ENCODE measurements around the gene MRPL12.

DNA sequence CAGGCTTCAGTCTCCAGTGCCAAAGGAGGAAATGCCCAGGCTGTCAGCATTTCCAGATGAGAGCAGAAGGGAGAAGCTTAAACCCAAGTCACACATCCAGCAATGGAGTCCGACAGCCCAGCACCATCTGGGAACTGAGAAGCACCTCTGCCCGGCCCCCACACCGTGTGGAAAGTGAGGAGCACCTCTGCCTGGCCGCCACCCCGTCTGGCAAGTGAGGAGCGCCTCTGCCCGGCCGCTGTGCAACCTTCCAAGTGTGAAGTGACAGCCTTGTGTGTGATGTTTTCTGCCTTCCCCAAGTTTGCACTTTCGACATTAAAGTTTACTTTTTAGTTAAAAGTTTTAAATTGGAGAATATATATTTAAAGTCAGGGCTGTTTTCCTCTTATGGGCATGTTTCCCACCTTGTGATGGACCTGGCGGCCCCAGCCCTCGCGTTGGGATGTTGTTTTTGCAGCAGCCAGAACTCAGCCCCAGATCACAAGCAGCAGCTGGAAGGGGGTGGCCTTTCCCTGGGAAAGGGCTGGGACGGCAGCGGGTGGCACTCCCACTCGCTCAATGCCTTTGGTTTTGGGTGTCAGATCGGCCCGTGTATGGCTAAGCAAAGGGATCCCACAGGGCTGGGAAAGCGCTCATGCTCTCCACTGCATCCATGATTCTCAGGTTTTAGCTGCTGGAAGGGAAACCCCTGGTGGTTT is 29.5 kb upstream of the MRPL12 start:
- TF ChIP-seq, protein P1, sequence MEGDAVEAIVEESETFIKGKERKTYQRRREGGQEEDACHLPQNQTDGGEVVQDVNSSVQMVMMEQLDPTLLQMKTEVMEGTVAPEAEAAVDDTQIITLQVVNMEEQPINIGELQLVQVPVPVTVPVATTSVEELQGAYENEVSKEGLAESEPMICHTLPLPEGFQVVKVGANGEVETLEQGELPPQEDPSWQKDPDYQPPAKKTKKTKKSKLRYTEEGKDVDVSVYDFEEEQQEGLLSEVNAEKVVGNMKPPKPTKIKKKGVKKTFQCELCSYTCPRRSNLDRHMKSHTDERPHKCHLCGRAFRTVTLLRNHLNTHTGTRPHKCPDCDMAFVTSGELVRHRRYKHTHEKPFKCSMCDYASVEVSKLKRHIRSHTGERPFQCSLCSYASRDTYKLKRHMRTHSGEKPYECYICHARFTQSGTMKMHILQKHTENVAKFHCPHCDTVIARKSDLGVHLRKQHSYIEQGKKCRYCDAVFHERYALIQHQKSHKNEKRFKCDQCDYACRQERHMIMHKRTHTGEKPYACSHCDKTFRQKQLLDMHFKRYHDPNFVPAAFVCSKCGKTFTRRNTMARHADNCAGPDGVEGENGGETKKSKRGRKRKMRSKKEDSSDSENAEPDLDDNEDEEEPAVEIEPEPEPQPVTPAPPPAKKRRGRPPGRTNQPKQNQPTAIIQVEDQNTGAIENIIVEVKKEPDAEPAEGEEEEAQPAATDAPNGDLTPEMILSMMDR (IDR thresholded peaks at IDR 0.05) = no peak
- TF ChIP-seq POLR2A (IDR thresholded peaks at IDR 0.05) = no peak

Measured in tibial nerve (tissue), 3 donors.